Upper lobe of left lung (tissue), 4 donors: ENCODE measurements around the gene NDRG4.

ENCODE experiments used
- CTCF ChIP-seq, 6 experiments: fragments of 450-650 bp in 4 of 6; fragments of 200-600 bp in 2 of 6; sonication (generic) in 2 of 6; IDR thresholded peaks; one replicate each; pipeline ENCODE4 v1.5.1; 2016 to 2019; ENCODE audit warnings: antibody characterized with exemption in 6 of 6
- POLR2A ChIP-seq, 4 donors: fragments of 450-650 bp; IDR thresholded peaks; one replicate each; pipeline ENCODE4 v1.5.1; 2016 to 2017; ENCODE audit warnings: antibody characterized with exemption in 4 of 4, mild to moderate bottlenecking in 2 of 4

- no peak for TF ChIP-seq CTCF (IDR thresholded peaks at IDR 0.05)
- TF ChIP-seq POLR2A (IDR thresholded peaks at IDR 0.05) = no peak
Measured at GRCh38 chr16:58537124-58537906, 37.4 kb downstream of the NDRG4 start.
